Thymus (tissue), 11 donors: ENCODE results near the gene FBXL2. TPM values are rescaled to one million over a fixed set of nuclear protein-coding genes. Genes with fewer than 3 reads are reported as not detected.
"Not testable (repeated sequence)": the region's sequence is repeated elsewhere in the genome, so short reads cannot be mapped to it uniquely, and the experiment has no call there.

Experiments used
- DNase-seq, 9 donors: peaks; one replicate each; pipeline ENCODE4 v3.0.0-alpha.2; 2013; ENCODE audit warnings: low spot score in 9 of 9, low read depth in 6 of 9, missing footprints in 1 of 9
- H3K27ac ChIP-seq, 2 donors: one replicate each; pipeline ENCODE4 v1.5.1; 2013; ENCODE audit warnings: control low read depth in 1 of 2, low read depth in 1 of 2, low read length in 1 of 2, mild to moderate bottlenecking in 1 of 2, moderate library complexity in 1 of 2
- H3K27me3 ChIP-seq, 2 donors: one replicate each; pipeline ENCODE4 v1.5.1; 2013; ENCODE audit warnings: low read length in 1 of 2; ENCODE audit not compliant: control insufficient read depth in 2 of 2, insufficient read depth in 1 of 2
- H3K36me3 ChIP-seq, 2 donors: one replicate each; pipeline ENCODE4 v1.5.1; 2013; ENCODE audit warnings: low read length in 1 of 2, mild to moderate bottlenecking in 1 of 2, moderate library complexity in 1 of 2; ENCODE audit not compliant: control insufficient read depth in 2 of 2, insufficient read depth in 2 of 2
- H3K4me1 ChIP-seq, 2 donors: one replicate each; pipeline ENCODE4 v1.5.1; 2013; ENCODE audit warnings: low read length in 2 of 2; ENCODE audit not compliant: control insufficient read depth in 2 of 2, insufficient read depth in 2 of 2
- H3K4me3 ChIP-seq, 2 donors: one replicate each; pipeline ENCODE4 v1.5.1; 2013; ENCODE audit warnings: low read length in 2 of 2, control low read depth in 1 of 2, mild to moderate bottlenecking in 1 of 2
- H3K9me3 ChIP-seq, 2 donors: one replicate each; pipeline ENCODE4 v1.5.1; 2013; ENCODE audit warnings: low read length in 1 of 2, mild to moderate bottlenecking in 1 of 2; ENCODE audit not compliant: control insufficient read depth in 2 of 2, insufficient read depth in 1 of 2
- WGBS: extraction: QIAGEN DNeasy Blood & Tissue Kit; methylation state at CpG from one replicate; pipeline ENCODE4 v1.1.7; 2013; 5-methylcytosine and 5-hydroxymethylcytosine counted together
- polyA plus RNA-seq: library from polyadenylated mRNA; stranded (reverse); fragments of 200-250 nt; gene quantifications from one replicate; pipeline ENCODE4 v1.2.3, GENCODE V29; 2013
- total RNA-seq: library from RNA; stranded (reverse); fragments of 120-200 nt; gene quantifications from one replicate; pipeline ENCODE4 v1.2.4, GENCODE V29; 2013
- donor health status: healthy.

FBXL2 gene
- total and polyA plus RNA-seq, 2 donors = 1.9 to 3.9 TPM

DNA sequence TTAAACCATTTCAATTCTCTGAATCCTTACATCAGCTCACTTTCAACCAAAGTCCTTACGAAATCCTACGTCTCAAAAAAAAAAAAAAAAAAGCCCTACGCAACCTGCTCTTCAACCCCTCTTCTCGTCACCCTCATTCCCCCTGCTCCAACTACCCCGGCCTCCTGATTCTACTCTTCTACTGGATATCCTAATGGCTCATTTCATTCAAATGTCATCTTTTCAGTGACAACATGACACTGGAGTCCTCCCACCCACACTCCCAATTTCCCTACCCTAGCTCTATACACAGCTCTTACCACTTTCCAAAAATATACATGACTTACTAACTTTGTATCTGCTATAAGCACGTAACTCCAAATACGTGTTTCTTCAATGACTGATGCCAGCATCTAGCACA lies 151.5 kb downstream of the FBXL2 start:
- Histone ChIP-seq H3K4me3 (no peak overlapping the region), H3K36me3 (peaks cover 0 to 11% of the 10 kb centered on the region in 2 donors), H3K27ac (no peak overlapping the region), H3K27me3 (no peaks in the 10 kb centered on the region), H3K9me3 (no peaks in the 10 kb centered on the region), H3K4me1 (no peaks in the 10 kb centered on the region)
- DNase-seq = no peak
- WGBS = 95% methylated on average over 7 of the region's 7 CpGs

DNA sequence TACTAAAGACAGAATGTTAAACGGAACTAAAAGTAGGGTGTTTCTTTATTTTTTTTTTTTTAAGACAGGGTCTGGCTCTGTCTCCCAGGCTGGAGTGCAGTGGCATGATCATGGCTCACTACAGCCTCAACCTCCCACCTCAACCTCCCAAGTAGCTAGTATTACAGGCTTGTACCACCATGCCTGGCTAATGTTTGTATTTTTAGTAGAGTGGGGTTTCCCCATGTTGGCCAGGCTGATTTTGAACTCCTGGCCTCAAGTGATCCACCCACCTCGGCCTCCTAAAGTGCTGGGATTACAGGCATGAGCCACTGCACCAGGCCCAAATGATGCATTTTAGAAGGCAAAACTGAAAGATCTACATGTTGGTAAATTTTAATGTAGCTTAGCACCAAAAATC lies 152.1 kb downstream of the FBXL2 start:
- not testable (repeated sequence) for H3K27me3 ChIP-seq, H3K4me1 ChIP-seq, H3K36me3 ChIP-seq, H3K4me3 ChIP-seq, DNase-seq, H3K27ac ChIP-seq, H3K9me3 ChIP-seq
- WGBS = 93% methylated on average over 2 of the region's 2 CpGs

DNA sequence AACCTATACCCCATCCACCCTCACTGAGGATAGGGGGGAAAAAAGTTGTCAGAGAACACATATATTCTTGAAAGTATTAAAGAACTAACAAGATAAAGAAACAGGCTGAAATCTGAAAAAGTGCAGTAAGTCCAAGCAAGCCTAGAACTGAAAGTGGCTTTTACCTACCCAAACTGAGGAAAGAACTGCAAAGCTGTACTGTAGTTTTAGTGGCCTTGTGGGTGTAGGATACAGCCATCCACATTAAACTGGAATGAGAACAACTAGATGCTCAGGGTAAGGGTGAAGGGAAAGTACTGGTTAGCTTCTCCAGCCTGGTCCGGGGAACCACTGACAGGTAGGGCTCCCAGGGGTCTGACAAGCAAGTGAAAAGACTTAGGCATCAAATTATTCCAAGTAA lies 152.8 kb downstream of the FBXL2 start:
- 96% methylated on average over 1 of the region's 1 CpG for WGBS
- Histone ChIP-seq H3K27ac (no peak overlapping the region), H3K4me3 (no peak overlapping the region), H3K9me3 (no peaks in the 10 kb centered on the region), H3K27me3 (no peaks in the 10 kb centered on the region), H3K4me1 (no peaks in the 10 kb centered on the region), H3K36me3 (peaks cover 0 to 2% of the 10 kb centered on the region in 2 donors)
- no peak for DNase-seq

DNA sequence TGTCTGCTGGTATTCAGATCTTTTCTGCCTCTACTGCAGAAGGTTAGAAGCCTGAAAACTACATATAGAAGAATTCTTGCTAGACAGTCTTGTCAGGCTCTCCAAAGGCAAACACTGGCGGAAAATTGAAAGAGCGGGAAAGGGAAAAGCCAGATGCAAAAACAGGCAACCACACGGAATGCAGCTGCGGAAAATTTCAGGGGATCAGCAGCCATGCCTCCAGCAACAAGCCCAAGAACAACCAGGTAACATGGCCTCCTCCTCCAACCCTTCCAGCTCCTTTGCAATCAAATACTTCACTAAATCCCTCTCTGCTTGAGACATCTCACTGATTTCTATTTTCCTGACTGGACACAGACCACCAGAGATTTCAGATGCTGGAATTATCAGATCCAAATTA lies 153.3 kb downstream of the FBXL2 start:
- no peak for DNase-seq
- no peaks in the 10 kb centered on the region for H3K9me3 ChIP-seq
- H3K27ac ChIP-seq = no peak overlapping the region
- WGBS = 97% methylated on average over 4 of the region's 4 CpGs
- H3K36me3 ChIP-seq = no peaks in the 10 kb centered on the region
- no peaks in the 10 kb centered on the region for H3K27me3 ChIP-seq
- no peaks in the 10 kb centered on the region for H3K4me1 ChIP-seq
- no peak overlapping the region for H3K4me3 ChIP-seq

DNA sequence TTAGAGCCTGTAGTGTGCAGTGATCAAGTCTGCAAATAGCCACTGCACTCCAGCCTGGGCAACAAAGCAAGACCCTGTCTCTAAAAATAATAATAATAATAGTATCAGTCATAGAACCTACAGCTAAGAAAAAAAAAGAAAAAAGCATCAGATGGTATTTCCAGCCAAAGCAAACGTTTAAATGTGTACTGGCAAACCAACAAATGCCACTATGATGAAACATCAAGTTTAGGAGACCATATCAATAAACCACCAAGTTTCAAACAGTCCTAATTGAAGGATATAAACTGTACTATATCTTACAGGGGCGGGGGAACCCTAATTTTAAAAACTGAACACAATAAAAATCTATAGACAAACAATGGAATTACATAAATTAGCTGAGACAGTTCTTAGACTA lies 156.6 kb downstream of the FBXL2 start:
- Histone ChIP-seq H3K27ac (no peak overlapping the region), H3K36me3 (no peaks in the 10 kb centered on the region), H3K27me3 (no peaks in the 10 kb centered on the region), H3K4me1 (peaks cover 8 to 12% of the 10 kb centered on the region in 2 donors), H3K4me3 (no peak overlapping the region), H3K9me3 (no peaks in the 10 kb centered on the region)
- WGBS = 83% methylated on average over 2 of the region's 2 CpGs
- no peak for DNase-seq

Other genes with a start within 250 kb of the FBXL2 start
- 20.2 TPM for gene GLB1, start 180.3 kb upstream of the FBXL2 start, total RNA-seq
- gene GLB1, start 180.3 kb upstream of the FBXL2 start, polyA plus RNA-seq = 13.6 TPM
- 1.3 TPM for gene TMPPE, start 180.3 kb upstream of the FBXL2 start, total RNA-seq
- 0.25 TPM for gene TMPPE, start 180.3 kb upstream of the FBXL2 start, polyA plus RNA-seq
- 21.6 TPM for gene CRTAP, start 163.4 kb upstream of the FBXL2 start, total RNA-seq
- 38.6 TPM for gene CRTAP, start 163.4 kb upstream of the FBXL2 start, polyA plus RNA-seq
- 0.14 TPM for gene SUSD5, start 58.6 kb upstream of the FBXL2 start, total RNA-seq
- 2.5 TPM for gene SUSD5, start 58.6 kb upstream of the FBXL2 start, polyA plus RNA-seq
- 38.2 TPM for gene UBP1, start 163.0 kb downstream of the FBXL2 start, total RNA-seq
- gene UBP1, start 163.0 kb downstream of the FBXL2 start, polyA plus RNA-seq = 72.3 TPM